ENCODE data around the gene INPP5F.

GRCh38 chr10:119807960-119808697, 82.3 kb downstream of the INPP5F start:
- no peak for TF ChIP-seq CTCF (IDR thresholded peaks at IDR 0.05)
- no peak for TF ChIP-seq EZH2 (IDR thresholded peaks at IDR 0.05; ENCODE audit: borderline replicate concordance, insufficient read depth, low read depth, low read length, poor library complexity, severe bottlenecking)

Data from B cell (primary cell).